ENCODE results near the gene ST7.

GRCh38 chr7:116922545-116922944 is 30.8 kb upstream of the ST7 start:
- TF ChIP-seq CTCF (conservative IDR thresholded peaks at IDR 0.05; ENCODE audit: low read length), result no peak
- no peak for TF ChIP-seq EZH2phosphoT487 (IDR thresholded peaks at IDR 0.05; ENCODE audit: borderline replicate concordance)
